ENCODE data around the gene POMGNT1.

POMGNT1 gene

GRCh38 chr1:46152016-46152415 is 46.2 kb downstream of the POMGNT1 start:
- no peak for DNase-seq

DNA sequence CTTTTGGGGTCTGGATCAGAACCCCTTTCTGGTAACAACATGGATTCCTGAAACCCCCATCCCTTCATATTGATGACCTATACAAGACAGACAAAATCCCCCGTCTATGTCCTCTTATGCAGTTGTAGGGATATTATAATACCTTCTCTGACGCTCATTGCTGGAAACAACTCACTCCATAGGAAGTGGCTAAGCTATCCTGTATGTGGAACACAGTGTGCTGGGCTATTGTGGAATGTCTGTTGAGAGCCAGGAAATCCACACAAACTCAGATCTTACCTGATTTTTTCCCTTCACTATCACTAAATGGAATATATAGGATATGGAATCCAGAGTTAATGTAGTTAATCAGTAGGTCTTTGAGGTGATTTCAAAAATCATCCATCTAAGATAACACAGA is 48.1 kb downstream of the POMGNT1 start:
- no peak for DNase-seq

DNA sequence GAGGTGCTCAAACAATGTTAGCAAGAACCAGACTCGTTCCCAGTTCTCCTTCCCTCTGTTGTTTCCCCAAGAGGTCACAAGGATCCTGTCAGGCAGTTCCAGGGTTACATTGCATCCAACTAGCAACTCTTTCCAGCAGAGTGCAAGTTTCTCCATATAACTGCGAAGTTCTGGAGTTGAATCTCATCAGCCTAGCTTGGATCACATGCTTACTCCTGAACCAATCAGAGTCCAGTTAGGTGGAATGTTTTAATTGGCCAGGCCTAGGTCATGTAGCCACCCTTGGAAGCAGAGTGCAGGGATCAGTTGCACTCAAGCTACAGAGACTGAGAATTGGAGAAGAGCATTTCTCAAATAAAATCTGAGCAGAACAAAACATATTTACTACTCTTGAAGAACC is 49.9 kb downstream of the POMGNT1 start:
- DNase-seq = no peak

All from activated CD4-positive, alpha-beta T cell treated with anti-CD3 and anti-CD28 coated beads, Interleukin-10, Interleukin-2, amounts not matched to agents 100 ng/mL and 50 ng/mL, durations not matched to agents 16 hours and 8 hours (primary cell).